Measurements from ENCODE around the gene CTIF. TPM values are rescaled to one million over a fixed set of nuclear protein-coding genes. Genes with fewer than 3 reads are reported as not detected.

The CTIF gene
- polyA plus RNA-seq, 3 donors: 0.38 to 8.7 (median 1.2) TPM

- no peak overlapping the region for H3K4me2 ChIP-seq (replicated peaks; ENCODE audit: extremely low read depth, low read length, poor library complexity, severe bottlenecking)
- H3K27ac ChIP-seq (ENCODE audit: low read depth in 1 of 2, low read length in 2 of 2): no peak overlapping the region
- Mint-ChIP-seq H3K4me3 (no peak overlapping the region), H3K9me3 (peaks cover 0 to 6% (median 0%) of the 10 kb centered on the region in 7 donors), H3K27me3 (ENCODE audit: low read depth in 3 of 3) (peaks cover 0 to 4% (median 0%) of the 10 kb centered on the region in 3 donors), H3K36me3 (peaks cover 0 to under 1% of the 10 kb centered on the region in 2 donors), H3K4me1 (peaks cover 5% of the 10 kb centered on the region), H3K27ac (no peak overlapping the region)
- WGBS (ENCODE audit: insufficient coverage): 100% methylated on average over 2 of the region's 2 CpGs
- intact Hi-C loops (cut with micrococcal nuclease): no loop called here
- H3K27me3 ChIP-seq (ENCODE audit: control insufficient read depth in 2 of 2, insufficient read depth in 2 of 2, low read length in 2 of 2): no peaks in the 10 kb centered on the region
- H3K4me3 ChIP-seq (replicated peaks in 1 of 3; ENCODE audit: low read depth in 2 of 3, low read length in 3 of 3): no peak overlapping the region
- no peaks in the 10 kb centered on the region for H3K79me2 ChIP-seq (ENCODE audit: insufficient read depth, low read length)
- no peaks in the 10 kb centered on the region for H3K9me3 ChIP-seq (replicated peaks in 1 of 2; ENCODE audit: control insufficient read depth in 1 of 2, insufficient read depth in 1 of 2, low read length in 2 of 2)
- H3K4me1 ChIP-seq (ENCODE audit: control insufficient read depth in 1 of 2, insufficient read depth in 2 of 2, low read length in 2 of 2): no peaks in the 10 kb centered on the region
- no peaks in the 10 kb centered on the region for H3K36me3 ChIP-seq (replicated peaks in 1 of 2; ENCODE audit: control insufficient read depth in 1 of 2, insufficient read depth in 2 of 2, low read length in 2 of 2)
- DNase-seq: no peak
- H4K20me1 ChIP-seq (ENCODE audit: insufficient read depth, low read length): peaks cover 4% of the 10 kb centered on the region
- H3K9ac ChIP-seq (ENCODE audit: insufficient read depth, low read length, poor library complexity, severe bottlenecking): no peak overlapping the region
- no peak overlapping the region for H2AFZ ChIP-seq (ENCODE audit: insufficient read depth, low read depth, low read length, poor library complexity, severe bottlenecking)
- TF ChIP-seq CTCF (IDR thresholded peaks at IDR 0.05): no peak
Measured at GRCh38 chr18:48655508-48655907, 116.7 kb downstream of the CTIF start.

GRCh38 chr18:48656176-48656575 lies 117.3 kb downstream of the CTIF start:
- no peak overlapping the region for H3K9ac ChIP-seq (ENCODE audit: insufficient read depth, low read length, poor library complexity, severe bottlenecking)
- no peak overlapping the region for H2AFZ ChIP-seq (ENCODE audit: insufficient read depth, low read depth, low read length, poor library complexity, severe bottlenecking)
- H4K20me1 ChIP-seq (ENCODE audit: insufficient read depth, low read length): peaks cover 4% of the 10 kb centered on the region
- no peaks in the 10 kb centered on the region for H3K27me3 ChIP-seq (ENCODE audit: control insufficient read depth in 2 of 2, insufficient read depth in 2 of 2, low read length in 2 of 2)
- no peak overlapping the region for H3K27ac ChIP-seq (ENCODE audit: low read depth in 1 of 2, low read length in 2 of 2)
- Mint-ChIP-seq H3K27ac (no peak overlapping the region), H3K4me1 (peaks cover 5% of the 10 kb centered on the region), H3K4me3 (no peak overlapping the region), H3K36me3 (no peaks in the 10 kb centered on the region), H3K9me3 (peaks cover 0 to 6% (median 0%) of the 10 kb centered on the region in 7 donors), H3K27me3 (ENCODE audit: low read depth in 3 of 3) (peaks cover 0 to 2% (median 0%) of the 10 kb centered on the region in 3 donors)
- no peaks in the 10 kb centered on the region for H3K79me2 ChIP-seq (ENCODE audit: insufficient read depth, low read length)
- intact Hi-C loops (cut with micrococcal nuclease): no loop called here
- H3K4me2 ChIP-seq (replicated peaks; ENCODE audit: extremely low read depth, low read length, poor library complexity, severe bottlenecking): no peak overlapping the region
- DNase-seq: no peak
- peaks cover 0 to under 1% of the 10 kb centered on the region in 2 donors for H3K4me1 ChIP-seq (ENCODE audit: control insufficient read depth in 1 of 2, insufficient read depth in 2 of 2, low read length in 2 of 2)
- H3K36me3 ChIP-seq (replicated peaks in 1 of 2; ENCODE audit: control insufficient read depth in 1 of 2, insufficient read depth in 2 of 2, low read length in 2 of 2): no peaks in the 10 kb centered on the region
- H3K9me3 ChIP-seq (replicated peaks in 1 of 2; ENCODE audit: control insufficient read depth in 1 of 2, insufficient read depth in 1 of 2, low read length in 2 of 2): no peaks in the 10 kb centered on the region
- H3K4me3 ChIP-seq (replicated peaks in 1 of 3; ENCODE audit: low read depth in 2 of 3, low read length in 3 of 3): no peak overlapping the region
- WGBS (ENCODE audit: insufficient coverage): 100% methylated on average over 1 of the region's 2 CpGs
- no peak for TF ChIP-seq CTCF (IDR thresholded peaks at IDR 0.05)
